ENCODE results near the gene CDKN1B.

DNA sequence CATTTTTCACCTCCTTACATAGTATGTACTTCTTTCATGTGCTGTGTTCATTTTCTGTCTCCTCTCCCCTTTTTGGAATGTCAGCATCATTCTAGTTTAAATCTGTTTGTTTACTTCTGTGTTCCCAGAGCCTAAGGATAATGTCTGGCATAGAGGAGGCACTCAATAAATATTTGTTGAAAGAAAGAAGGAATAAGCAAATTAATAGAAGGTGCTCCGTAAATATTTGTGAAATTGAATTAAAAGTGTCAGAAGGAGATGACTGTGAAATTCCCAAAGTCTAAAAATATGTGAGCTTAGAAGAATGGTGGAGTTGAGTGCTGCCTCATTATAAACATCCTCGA lies 3.3 kb upstream of the CDKN1B start:
- TF ChIP-seq, protein P1, sequence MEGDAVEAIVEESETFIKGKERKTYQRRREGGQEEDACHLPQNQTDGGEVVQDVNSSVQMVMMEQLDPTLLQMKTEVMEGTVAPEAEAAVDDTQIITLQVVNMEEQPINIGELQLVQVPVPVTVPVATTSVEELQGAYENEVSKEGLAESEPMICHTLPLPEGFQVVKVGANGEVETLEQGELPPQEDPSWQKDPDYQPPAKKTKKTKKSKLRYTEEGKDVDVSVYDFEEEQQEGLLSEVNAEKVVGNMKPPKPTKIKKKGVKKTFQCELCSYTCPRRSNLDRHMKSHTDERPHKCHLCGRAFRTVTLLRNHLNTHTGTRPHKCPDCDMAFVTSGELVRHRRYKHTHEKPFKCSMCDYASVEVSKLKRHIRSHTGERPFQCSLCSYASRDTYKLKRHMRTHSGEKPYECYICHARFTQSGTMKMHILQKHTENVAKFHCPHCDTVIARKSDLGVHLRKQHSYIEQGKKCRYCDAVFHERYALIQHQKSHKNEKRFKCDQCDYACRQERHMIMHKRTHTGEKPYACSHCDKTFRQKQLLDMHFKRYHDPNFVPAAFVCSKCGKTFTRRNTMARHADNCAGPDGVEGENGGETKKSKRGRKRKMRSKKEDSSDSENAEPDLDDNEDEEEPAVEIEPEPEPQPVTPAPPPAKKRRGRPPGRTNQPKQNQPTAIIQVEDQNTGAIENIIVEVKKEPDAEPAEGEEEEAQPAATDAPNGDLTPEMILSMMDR (IDR thresholded peaks at IDR 0.05): no peak
- TF ChIP-seq POLR2A (IDR thresholded peaks at IDR 0.05): no peak
